ENCODE results near the gene ALOX12B. TPM values are rescaled to one million over a fixed set of nuclear protein-coding genes. Genes with fewer than 3 reads are reported as not detected.

The ALOX12B gene
- total RNA-seq, 1 donor: not detected

GRCh38 chr17:8072341-8072728 lies 15.2 kb downstream of the ALOX12B start:
- DNase-seq (ENCODE audit: low read depth): no peak
- TF ChIP-seq CTCF (IDR thresholded peaks at IDR 0.05; ENCODE audit: insufficient read depth, low read length): no peak
- H3K4me3 ChIP-seq (ENCODE audit: low read depth, low read length): no peak overlapping the region

GRCh38 chr17:8071496-8071895 lies 16.0 kb downstream of the ALOX12B start:
- TF ChIP-seq CTCF (IDR thresholded peaks at IDR 0.05; ENCODE audit: insufficient read depth, low read length): no peak
- no peak overlapping the region for H3K4me3 ChIP-seq (ENCODE audit: low read depth, low read length)
- no peak for DNase-seq (ENCODE audit: low read depth)

GRCh38 chr17:8069587-8069860 lies 18.0 kb downstream of the ALOX12B start:
- no peak for TF ChIP-seq CTCF (IDR thresholded peaks at IDR 0.05; ENCODE audit: insufficient read depth, low read length)
- no peak overlapping the region for H3K4me3 ChIP-seq (ENCODE audit: low read depth, low read length)
- DNase-seq (ENCODE audit: low read depth): no peak

GRCh38 chr17:8068736-8069586 lies 18.6 kb downstream of the ALOX12B start:
- no peak for TF ChIP-seq CTCF (IDR thresholded peaks at IDR 0.05; ENCODE audit: insufficient read depth, low read length)

GRCh38 chr17:8067806-8068205 lies 19.7 kb downstream of the ALOX12B start:
- TF ChIP-seq CTCF (IDR thresholded peaks at IDR 0.05; ENCODE audit: insufficient read depth, low read length): no peak
- DNase-seq (ENCODE audit: low read depth): no peak
- no peak overlapping the region for H3K4me3 ChIP-seq (ENCODE audit: low read depth, low read length)

More at GRCh38 chr17:8068736-8069586, 18.6 kb downstream of the ALOX12B start:
- no peak overlapping the region for H3K4me3 ChIP-seq (ENCODE audit: low read depth, low read length)
- no peak for DNase-seq (ENCODE audit: low read depth)

GRCh38 chr17:8066841-8067775 lies 20.4 kb downstream of the ALOX12B start:
- DNase-seq (ENCODE audit: low read depth): no peak
- no peak overlapping the region for H3K4me3 ChIP-seq (ENCODE audit: low read depth, low read length)
- no peak for TF ChIP-seq CTCF (IDR thresholded peaks at IDR 0.05; ENCODE audit: insufficient read depth, low read length)
